KMS-11 (cell line): ENCODE measurements around the gene RNF220.

Experiments used
- H2AFZ ChIP-seq: fragments of 200-600 bp; sonication (generic); 2 replicates; pipeline ENCODE4 v1.6.1; 2016; ENCODE audit warnings: antibody characterized with exemption, mixed run types, low read depth
- H3K27ac ChIP-seq: fragments of 200-600 bp; sonication (generic); 2 replicates; pipeline ENCODE4 v1.6.1; 2016; ENCODE audit warnings: mild to moderate bottlenecking, mixed run types
- H3K27me3 ChIP-seq: fragments of 200-600 bp; sonication (generic); 2 replicates; pipeline ENCODE4 v1.6.1; 2017; ENCODE audit warnings: mild to moderate bottlenecking, low read depth, mixed run types, moderate library complexity; ENCODE audit not compliant: insufficient read depth
- H3K36me3 ChIP-seq: fragments of 200-600 bp; sonication (generic); 2 replicates; pipeline ENCODE4 v1.6.1; 2017; ENCODE audit warnings: mild to moderate bottlenecking, mixed run types; ENCODE audit not compliant: insufficient read depth
- H3K4me1 ChIP-seq: fragments of 200-600 bp; sonication (generic); 2 replicates; pipeline ENCODE4 v1.6.1; 2016; ENCODE audit warnings: mild to moderate bottlenecking, low read depth, mixed run types; ENCODE audit not compliant: poor library complexity, severe bottlenecking
- H3K4me2 ChIP-seq: fragments of 200-600 bp; sonication (generic); 2 replicates; pipeline ENCODE4 v1.7.0; 2016; ENCODE audit warnings: mild to moderate bottlenecking, mixed run types
- H3K4me3 ChIP-seq: fragments of 200-600 bp; sonication (generic); IDR thresholded peaks from 2 replicates; pipeline ENCODE4 v1.6.1; 2017; ENCODE audit warnings: low read depth, low read length, mixed read lengths; ENCODE audit not compliant: insufficient read depth
- H3K79me2 ChIP-seq: fragments of 200-600 bp; sonication (generic); 2 replicates; pipeline ENCODE4 v1.6.1; 2016; ENCODE audit warnings: low read depth, mixed run types; ENCODE audit not compliant: insufficient read depth
- H3K9ac ChIP-seq: fragments of 200-600 bp; sonication (generic); 2 replicates; pipeline ENCODE4 v1.6.1; 2016; ENCODE audit warnings: mild to moderate bottlenecking, mixed run types
- H4K20me1 ChIP-seq: fragments of 200-600 bp; sonication (generic); 2 replicates; pipeline ENCODE4 v1.6.1; 2016; ENCODE audit warnings: mild to moderate bottlenecking, mixed run types; ENCODE audit not compliant: insufficient read depth
- CTCF ChIP-seq: fragments of 200-600 bp; sonication (generic); conservative IDR thresholded peaks from 2 replicates; pipeline ENCODE4 v1.6.1; 2017; ENCODE audit warnings: low read depth, mild to moderate bottlenecking, antibody characterized with exemption, low read length, moderate library complexity, mixed read lengths

Gene RNF220

GRCh38 chr1:44678626-44679025 is 273.6 kb downstream of the RNF220 start:
- H3K27me3 ChIP-seq: no peaks in the 10 kb centered on the region
- peaks cover 25% of the 10 kb centered on the region for H3K4me1 ChIP-seq
- H3K4me2 ChIP-seq: no peak overlapping the region
- no peak for TF ChIP-seq CTCF
- no peaks in the 10 kb centered on the region for H3K36me3 ChIP-seq
- no peak overlapping the region for H3K9ac ChIP-seq
- H2AFZ ChIP-seq: no peak overlapping the region
- no peak overlapping the region for H3K27ac ChIP-seq
- H3K79me2 ChIP-seq: no peaks in the 10 kb centered on the region
- H4K20me1 ChIP-seq: no peaks in the 10 kb centered on the region
- no peak overlapping the region for H3K4me3 ChIP-seq

GRCh38 chr1:44679468-44679867 is 274.4 kb downstream of the RNF220 start:
- no peak overlapping the region for H3K4me3 ChIP-seq
- H3K36me3 ChIP-seq: no peaks in the 10 kb centered on the region

GRCh38 chr1:44681905-44682882 is 277.1 kb downstream of the RNF220 start:
- peaks cover 3% of the 10 kb centered on the region for H3K4me1 ChIP-seq
- TF ChIP-seq CTCF: no peak
- no peaks in the 10 kb centered on the region for H3K79me2 ChIP-seq
- no peaks in the 10 kb centered on the region for H3K36me3 ChIP-seq
- H3K27ac ChIP-seq: no peak overlapping the region
- no peak overlapping the region for H3K9ac ChIP-seq
- H3K4me2 ChIP-seq: no peak overlapping the region
- no peak overlapping the region for H3K4me3 ChIP-seq
- H2AFZ ChIP-seq: no peak overlapping the region
- H4K20me1 ChIP-seq: no peaks in the 10 kb centered on the region
- no peaks in the 10 kb centered on the region for H3K27me3 ChIP-seq

More at GRCh38 chr1:44679468-44679867, 274.4 kb downstream of the RNF220 start:
- no peaks in the 10 kb centered on the region for H3K79me2 ChIP-seq
- no peaks in the 10 kb centered on the region for H4K20me1 ChIP-seq
- H3K4me2 ChIP-seq: no peak overlapping the region
- H3K9ac ChIP-seq: no peak overlapping the region
- no peak for TF ChIP-seq CTCF
- no peak overlapping the region for H3K27ac ChIP-seq
- H3K27me3 ChIP-seq: no peaks in the 10 kb centered on the region
- H3K4me1 ChIP-seq: peaks cover 25% of the 10 kb centered on the region
- H2AFZ ChIP-seq: no peak overlapping the region

- H3K4me1 ChIP-seq: no peaks in the 10 kb centered on the region
- H3K27me3 ChIP-seq: no peaks in the 10 kb centered on the region
- no peak overlapping the region for H3K4me3 ChIP-seq
- H3K9ac ChIP-seq: no peak overlapping the region
- no peak for TF ChIP-seq CTCF
- H3K79me2 ChIP-seq: no peaks in the 10 kb centered on the region
- H3K4me2 ChIP-seq: no peak overlapping the region
- no peak overlapping the region for H3K27ac ChIP-seq
- H4K20me1 ChIP-seq: no peaks in the 10 kb centered on the region
- H2AFZ ChIP-seq: no peak overlapping the region
- H3K36me3 ChIP-seq: no peaks in the 10 kb centered on the region
These were observed 277.8 kb downstream of the RNF220 start for GRCh38 chr1:44682883-44683265.
